Effector memory CD4-positive, alpha-beta T cell (primary cell): Measurements from ENCODE around the gene PFN2.
A peak's percentile ranks its signal among the peaks of the same experiment; 100 is the strongest.
"Not testable (repeated sequence)": the region's sequence is repeated elsewhere in the genome, so short reads cannot be mapped to it uniquely, and the experiment has no call there.

Experiments
- DNase-seq, 3 donors: peaks; one replicate each; pipeline ENCODE4 v3.0.0-alpha.2; 2020
- H3K27ac ChIP-seq: 2 replicates; pipeline ENCODE4 v1.7.0; 2013; ENCODE audit warnings: mild to moderate bottlenecking, low read length, moderate library complexity; ENCODE audit not compliant: insufficient read depth, poor library complexity, severe bottlenecking
- H3K27me3 ChIP-seq: replicated peaks from 2 replicates; pipeline ENCODE4 v1.7.0; 2013; ENCODE audit warnings: mild to moderate bottlenecking, low read length; ENCODE audit not compliant: insufficient read depth, control insufficient read depth, poor library complexity, severe bottlenecking
- H3K36me3 ChIP-seq: 2 replicates; pipeline ENCODE4 v1.7.0; 2013; ENCODE audit warnings: mild to moderate bottlenecking, low read length, moderate library complexity; ENCODE audit not compliant: control insufficient read depth, insufficient read depth
- H3K4me1 ChIP-seq: 2 replicates; pipeline ENCODE4 v1.7.0; 2013; ENCODE audit warnings: low read length, mild to moderate bottlenecking; ENCODE audit not compliant: control insufficient read depth, insufficient read depth, poor library complexity, severe bottlenecking
- H3K4me3 ChIP-seq: 2 replicates; pipeline ENCODE4 v1.7.0; 2013; ENCODE audit warnings: low read length, low read depth, mild to moderate bottlenecking; ENCODE audit not compliant: insufficient read depth, poor library complexity, severe bottlenecking
- H3K9me3 ChIP-seq: 2 replicates; pipeline ENCODE4 v1.7.0; 2013; ENCODE audit warnings: mild to moderate bottlenecking, low read length, moderate library complexity; ENCODE audit not compliant: control insufficient read depth

PFN2 gene

GRCh38 chr3:149955449-149955848, 15.2 kb downstream of the PFN2 start:
- no peaks in the 10 kb centered on the region for H3K27me3 ChIP-seq
- H3K36me3 ChIP-seq = no peaks in the 10 kb centered on the region
- no peak for DNase-seq
- H3K27ac ChIP-seq = no peak overlapping the region
- peaks cover 3% of the 10 kb centered on the region for H3K4me1 ChIP-seq
- H3K4me3 ChIP-seq = no peak overlapping the region
- no peaks in the 10 kb centered on the region for H3K9me3 ChIP-seq

DNA sequence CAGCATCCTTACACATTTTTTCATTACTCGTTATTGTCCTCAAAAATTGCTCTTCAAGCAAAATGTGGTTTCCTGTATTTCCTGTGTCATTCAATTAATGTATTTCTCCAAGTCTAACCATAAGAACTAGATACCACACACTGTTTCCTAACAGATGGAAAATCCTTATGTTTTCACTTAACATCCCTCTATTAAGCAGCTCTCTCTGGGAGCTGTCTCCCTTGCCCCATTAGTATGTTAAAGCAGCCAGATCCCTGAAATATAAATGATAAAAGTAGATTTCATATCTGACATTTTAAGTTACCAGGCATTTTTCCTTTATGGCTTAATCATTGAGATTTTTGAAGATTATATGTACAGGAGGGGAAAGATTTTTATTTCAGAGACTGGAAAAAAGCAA, 15.9 kb downstream of the PFN2 start:
- DNase-seq = no peak
- H3K4me3 ChIP-seq = no peak overlapping the region
- H3K4me1 ChIP-seq = peaks cover 3% of the 10 kb centered on the region
- no peaks in the 10 kb centered on the region for H3K9me3 ChIP-seq
- no peaks in the 10 kb centered on the region for H3K27me3 ChIP-seq
- H3K36me3 ChIP-seq = no peaks in the 10 kb centered on the region
- no peak overlapping the region for H3K27ac ChIP-seq

- no peaks in the 10 kb centered on the region for H3K27me3 ChIP-seq
- no peak overlapping the region for H3K27ac ChIP-seq
- no peaks in the 10 kb centered on the region for H3K4me1 ChIP-seq
- no peaks in the 10 kb centered on the region for H3K9me3 ChIP-seq
- H3K36me3 ChIP-seq = no peaks in the 10 kb centered on the region
- DNase-seq = no peak
- H3K4me3 ChIP-seq = no peak overlapping the region
These were observed 21.5 kb downstream of the PFN2 start for GRCh38 chr3:149949181-149949580.

GRCh38 chr3:149947231-149947630, 23.5 kb downstream of the PFN2 start:
- no peak for DNase-seq
- Histone ChIP-seq H3K36me3 (no peaks in the 10 kb centered on the region), H3K9me3 (no peaks in the 10 kb centered on the region), H3K27me3 (no peaks in the 10 kb centered on the region), H3K4me3 (no peak overlapping the region), H3K27ac (no peak overlapping the region), H3K4me1 (no peaks in the 10 kb centered on the region)

- H3K27ac ChIP-seq, H3K4me3 ChIP-seq, H3K9me3 ChIP-seq, DNase-seq, H3K36me3 ChIP-seq, H3K4me1 ChIP-seq, H3K27me3 ChIP-seq: not testable (repeated sequence)
These were observed 26.7 kb downstream of the PFN2 start for GRCh38 chr3:149943966-149944365.

DNA sequence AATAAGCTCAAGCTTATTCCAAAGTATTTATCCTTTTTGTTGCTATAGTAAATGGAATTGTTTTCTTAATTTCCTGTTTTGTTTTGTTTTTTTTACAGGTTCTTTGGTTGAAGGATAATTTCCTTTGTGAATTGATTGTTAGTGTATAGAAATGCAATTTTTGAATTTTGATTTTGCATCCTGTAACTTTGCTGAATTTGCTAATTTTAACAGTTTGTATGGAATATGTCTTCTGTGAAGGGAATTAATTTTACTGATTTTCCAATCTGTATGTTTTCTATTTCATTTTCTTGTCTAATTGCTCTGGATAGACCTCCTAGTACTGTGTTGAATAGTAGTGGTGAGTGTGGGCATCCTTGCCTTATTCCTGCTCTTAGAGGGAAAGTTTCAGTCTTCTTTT, 28.3 kb downstream of the PFN2 start:
- H3K36me3 ChIP-seq = peaks cover 4% of the 10 kb centered on the region
- DNase-seq = no peak
- H3K27me3 ChIP-seq = no peaks in the 10 kb centered on the region
- no peak overlapping the region for H3K27ac ChIP-seq
- no peak overlapping the region for H3K4me3 ChIP-seq
- H3K4me1 ChIP-seq = no peaks in the 10 kb centered on the region
- no peaks in the 10 kb centered on the region for H3K9me3 ChIP-seq

DNA sequence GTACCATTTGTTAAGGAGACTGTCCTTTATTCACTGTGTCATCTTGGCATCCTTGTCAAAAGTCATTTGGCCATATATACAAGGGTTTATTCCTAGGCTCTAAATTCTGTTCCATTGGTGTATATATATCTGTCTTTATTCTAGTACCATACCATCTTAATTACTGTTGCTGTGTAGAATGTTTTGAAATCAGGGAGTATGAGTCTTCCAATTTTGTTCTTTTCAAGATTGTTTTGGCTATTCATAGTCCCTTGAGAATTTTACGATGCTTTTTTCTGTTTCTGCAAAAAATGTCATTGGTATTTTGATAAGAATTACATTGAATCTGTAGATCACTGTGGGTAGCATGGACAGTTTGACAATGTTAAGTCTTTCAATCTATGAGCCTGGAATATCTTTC, 28.7 kb downstream of the PFN2 start:
- H3K4me3 ChIP-seq = no peak overlapping the region
- no peak overlapping the region for H3K27ac ChIP-seq
- no peaks in the 10 kb centered on the region for H3K4me1 ChIP-seq
- H3K36me3 ChIP-seq = peaks cover 4% of the 10 kb centered on the region
- DNase-seq = no peak
- no peaks in the 10 kb centered on the region for H3K9me3 ChIP-seq
- no peaks in the 10 kb centered on the region for H3K27me3 ChIP-seq

DNA sequence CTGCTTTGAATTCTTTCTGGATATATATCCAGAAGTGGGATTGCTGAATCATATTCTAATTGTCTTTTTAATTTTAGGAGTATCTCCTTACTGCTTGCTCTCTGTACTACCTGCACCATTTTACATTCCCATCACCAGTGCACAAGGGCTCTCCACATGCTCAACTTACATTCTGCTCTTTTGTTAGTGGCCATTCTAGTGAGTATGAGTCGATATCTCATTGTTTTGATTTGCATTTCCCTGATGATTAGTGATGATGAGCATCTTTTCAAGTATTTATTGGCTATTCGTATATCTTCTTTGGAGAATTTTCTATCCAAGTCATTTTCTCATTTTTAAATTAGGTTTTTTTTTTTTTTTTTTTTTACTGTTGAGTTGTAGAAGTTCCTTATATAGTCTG, 29.5 kb downstream of the PFN2 start:
- H3K4me1 ChIP-seq = no peaks in the 10 kb centered on the region
- H3K9me3 ChIP-seq = no peaks in the 10 kb centered on the region
- H3K27ac ChIP-seq = no peak overlapping the region
- no peak overlapping the region for H3K4me3 ChIP-seq
- H3K36me3 ChIP-seq = peaks cover 4% of the 10 kb centered on the region
- no peaks in the 10 kb centered on the region for H3K27me3 ChIP-seq
- DNase-seq = no peak

GRCh38 chr3:149938392-149939055, 32.2 kb downstream of the PFN2 start:
- not testable (repeated sequence) for H3K36me3 ChIP-seq, H3K27me3 ChIP-seq, H3K9me3 ChIP-seq, H3K4me1 ChIP-seq, DNase-seq, H3K27ac ChIP-seq, H3K4me3 ChIP-seq

- Histone ChIP-seq H3K27ac (no peak overlapping the region), H3K4me1 (no peaks in the 10 kb centered on the region), H3K9me3 (no peaks in the 10 kb centered on the region), H3K4me3 (no peak overlapping the region), H3K36me3 (peaks cover 10% of the 10 kb centered on the region), H3K27me3 (no peaks in the 10 kb centered on the region)
- DNase-seq = peak; percentile 1 to 27 (median 7)
These were observed 33.9 kb downstream of the PFN2 start for GRCh38 chr3:149936812-149937230.
